MM.1S (cell line): ENCODE data around the gene SERPINF2.

Experiments used
- DNase-seq: peaks from one replicate; pipeline ENCODE4 v3.0.0-alpha.2; 2015
- H2AFZ ChIP-seq: fragments of 300-600 bp; sonication (generic); 2 replicates; pipeline ENCODE4 v1.6.0; 2016; ENCODE audit warnings: antibody characterized with exemption, low read length
- H3F3A ChIP-seq: fragments of 300-600 bp; sonication (generic); 2 replicates; pipeline ENCODE4 v1.6.1; 2016; ENCODE audit warnings: mild to moderate bottlenecking, antibody characterized with exemption, low read length, moderate library complexity, mixed read lengths; ENCODE audit not compliant: insufficient read depth
- H3K27ac ChIP-seq: fragments of 300-600 bp; sonication (generic); 2 replicates; pipeline ENCODE4 v1.5.1; 2016; ENCODE audit warnings: mild to moderate bottlenecking, low read length
- H3K27me3 ChIP-seq: fragments of 300-600 bp; sonication (generic); replicated peaks from 2 replicates; pipeline ENCODE4 v1.6.0; 2016; ENCODE audit warnings: low read length; ENCODE audit not compliant: insufficient read depth
- H3K36me3 ChIP-seq: fragments of 300-600 bp; sonication (generic); replicated peaks from 2 replicates; pipeline ENCODE4 v1.6.1; 2016; ENCODE audit warnings: mild to moderate bottlenecking, low read length, mixed read lengths; ENCODE audit not compliant: insufficient read depth
- H3K4me1 ChIP-seq: fragments of 300-600 bp; sonication (generic); 2 replicates; pipeline ENCODE4 v1.6.1; 2016; ENCODE audit warnings: low read length, mixed read lengths
- H3K4me2 ChIP-seq: fragments of 300-600 bp; sonication (generic); 2 replicates; pipeline ENCODE4 v1.6.0; 2016; ENCODE audit warnings: low read depth, low read length
- H3K4me3 ChIP-seq: fragments of 300-600 bp; sonication (generic); 2 replicates; pipeline ENCODE4 v1.5.1; 2016; ENCODE audit warnings: low read length, mixed read lengths
- H3K79me2 ChIP-seq: fragments of 300-600 bp; sonication (generic); 2 replicates; pipeline ENCODE4 v1.6.1; 2016; ENCODE audit warnings: mixed run types, low read length, mixed read lengths
- H3K9ac ChIP-seq: fragments of 300-600 bp; sonication (generic); 2 replicates; pipeline ENCODE4 v1.6.1; 2016; ENCODE audit warnings: low read length, mixed read lengths
- H3K9me2 ChIP-seq: fragments of 300-600 bp; sonication (generic); replicated peaks from 2 replicates; pipeline ENCODE4 v1.6.1; 2016; ENCODE audit warnings: mild to moderate bottlenecking, low read length, mixed read lengths; ENCODE audit not compliant: insufficient read depth
- H3K9me3 ChIP-seq: fragments of 300-600 bp; sonication (generic); replicated peaks from 2 replicates; pipeline ENCODE4 v1.6.1; 2016; ENCODE audit warnings: mild to moderate bottlenecking, low read length, mixed read lengths; ENCODE audit not compliant: insufficient read depth
- H4K20me1 ChIP-seq: fragments of 300-600 bp; sonication (generic); 2 replicates; pipeline ENCODE4 v1.6.1; 2016; ENCODE audit warnings: mild to moderate bottlenecking, low read length, moderate library complexity, mixed read lengths; ENCODE audit not compliant: insufficient read depth
- CTCF ChIP-seq: fragments of 300-600 bp; sonication (generic); IDR thresholded peaks from 2 replicates; pipeline ENCODE4 v1.5.1; 2016; ENCODE audit warnings: antibody characterized with exemption, low read length, mixed read lengths
- EZH2 ChIP-seq: fragments of 300-600 bp; sonication (generic); optimal IDR thresholded peaks from 2 replicates; pipeline ENCODE3; 2017; ENCODE audit warnings: low read depth, mild to moderate bottlenecking, antibody characterized with exemption, low read length, mixed read lengths
- EZH2phosphoT487 ChIP-seq: fragments of 300-600 bp; sonication (generic); IDR thresholded peaks from 2 replicates; pipeline ENCODE4 v1.6.1; 2018; ENCODE audit warnings: antibody characterized with exemption, low read length

Gene SERPINF2

GRCh38 chr17:1792495-1793446 lies 50.1 kb downstream of the SERPINF2 start:
- no peak for TF ChIP-seq EZH2
- TF ChIP-seq CTCF, result no peak
- no peak for TF ChIP-seq EZH2phosphoT487
- Histone ChIP-seq H3K4me1 (no peaks in the 10 kb centered on the region), H3K4me3 (no peak overlapping the region), H3K9me3 (no peaks in the 10 kb centered on the region), H3K9me2 (no peaks in the 10 kb centered on the region), H3K27me3 (no peaks in the 10 kb centered on the region), H3K9ac (no peak overlapping the region), H3F3A (no peaks in the 10 kb centered on the region), H3K27ac (no peak overlapping the region), H2AFZ (no peak overlapping the region), H3K79me2 (no peaks in the 10 kb centered on the region), H3K36me3 (no peaks in the 10 kb centered on the region), H4K20me1 (no peaks in the 10 kb centered on the region), H3K4me2 (no peak overlapping the region)
- DNase-seq, result no peak

GRCh38 chr17:1793447-1793806 lies 50.8 kb downstream of the SERPINF2 start:
- Histone ChIP-seq H3F3A (no peaks in the 10 kb centered on the region), H4K20me1 (no peaks in the 10 kb centered on the region), H3K79me2 (no peaks in the 10 kb centered on the region), H3K4me2 (no peak overlapping the region), H3K4me3 (no peak overlapping the region), H3K4me1 (no peaks in the 10 kb centered on the region), H3K36me3 (no peaks in the 10 kb centered on the region), H3K9me2 (no peaks in the 10 kb centered on the region), H3K27ac (no peak overlapping the region), H3K9ac (no peak overlapping the region), H3K27me3 (no peaks in the 10 kb centered on the region), H2AFZ (no peak overlapping the region), H3K9me3 (no peaks in the 10 kb centered on the region)
- TF ChIP-seq CTCF (no peak), EZH2phosphoT487 (no peak), EZH2 (no peak)
- no peak for DNase-seq

- H3K27ac ChIP-seq, result no peak overlapping the region
- no peak for DNase-seq
- H3K9ac ChIP-seq, result no peak overlapping the region
- H3K4me2 ChIP-seq, result no peak overlapping the region
- H3K9me3 ChIP-seq, result no peaks in the 10 kb centered on the region
- TF ChIP-seq EZH2 (no peak), CTCF (no peak), EZH2phosphoT487 (no peak)
- H3K36me3 ChIP-seq, result no peaks in the 10 kb centered on the region
- no peaks in the 10 kb centered on the region for H3F3A ChIP-seq
- no peak overlapping the region for H3K4me3 ChIP-seq
- no peaks in the 10 kb centered on the region for H3K79me2 ChIP-seq
- no peaks in the 10 kb centered on the region for H3K4me1 ChIP-seq
- no peak overlapping the region for H2AFZ ChIP-seq
- no peaks in the 10 kb centered on the region for H4K20me1 ChIP-seq
- no peaks in the 10 kb centered on the region for H3K27me3 ChIP-seq
- no peaks in the 10 kb centered on the region for H3K9me2 ChIP-seq
Observed at GRCh38 chr17:1796800-1797199, 54.1 kb downstream of the SERPINF2 start.
